ENCODE measurements around the gene CBX8.

DNA sequence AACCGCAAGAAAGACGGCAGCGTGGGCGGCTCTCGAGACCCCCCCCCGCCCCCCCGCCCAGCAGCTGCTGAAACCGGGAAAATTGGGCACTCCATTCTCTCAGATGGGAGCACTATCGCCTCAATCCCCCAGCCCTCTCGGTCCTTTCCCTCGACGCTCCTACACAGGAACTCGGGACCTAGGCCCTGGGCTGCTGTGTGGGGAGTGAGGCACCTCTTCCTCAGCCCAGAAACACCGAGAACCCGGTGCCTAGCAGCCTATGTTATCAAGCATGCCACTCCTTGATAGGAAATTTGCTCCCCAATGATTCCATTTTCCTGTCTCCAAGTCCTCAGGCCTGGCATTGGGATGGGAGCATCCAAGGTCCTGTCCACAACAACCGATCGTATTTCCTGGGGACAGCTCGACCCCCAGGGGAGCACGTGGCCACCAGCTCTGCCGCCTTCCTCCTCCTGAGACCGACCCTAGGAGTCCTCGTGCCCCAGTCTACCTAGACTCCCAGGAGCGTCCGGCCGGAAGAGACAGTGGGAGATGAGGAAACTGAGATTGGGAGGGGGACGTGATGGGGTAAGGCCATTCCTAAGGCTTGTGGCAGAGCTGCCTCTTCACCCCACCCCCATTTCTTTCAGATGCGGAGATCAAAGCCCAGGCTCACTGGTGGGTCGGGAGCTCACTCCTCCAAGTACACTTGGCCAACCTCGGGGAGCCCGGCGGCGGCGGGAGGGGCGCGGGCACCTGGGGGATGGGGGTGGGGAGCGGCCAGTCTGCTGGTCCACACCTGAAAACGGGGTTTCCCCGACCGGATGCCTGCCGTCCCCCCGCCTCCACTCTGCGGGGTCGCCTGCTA lies 17.5 kb upstream of the CBX8 start:
- no peak for TF ChIP-seq POLR2AphosphoS5 (IDR thresholded peaks at IDR 0.05; ENCODE audit: low read depth, low read length)
- TF ChIP-seq POLR2A (IDR thresholded peaks at IDR 0.05; ENCODE audit: low read depth, low read length), result no peak
